ENCODE data around the gene SH2D1B.

DNA sequence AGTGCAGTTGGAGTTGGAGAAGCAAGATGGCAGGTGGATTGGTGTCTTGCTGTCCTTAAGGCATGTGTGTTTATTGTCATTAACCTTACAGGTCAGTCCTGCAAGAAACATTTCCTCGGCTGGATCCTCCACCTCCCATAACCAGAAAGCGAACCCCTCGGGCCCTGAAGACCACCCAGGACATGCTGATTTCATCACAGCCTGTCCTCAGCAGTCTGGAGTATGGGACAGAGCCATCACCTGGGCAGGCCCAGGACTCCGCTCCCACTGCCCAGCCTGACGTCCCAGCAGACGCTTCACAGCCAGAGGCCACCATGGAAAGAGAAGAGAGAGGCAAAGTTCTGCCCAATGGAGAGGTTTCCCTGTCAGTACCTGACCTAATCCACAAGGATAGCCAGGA is 28.8 kb downstream of the SH2D1B start:
- no peak for TF ChIP-seq YY1 (IDR thresholded peaks at IDR 0.05)
- TF ChIP-seq, protein P1, sequence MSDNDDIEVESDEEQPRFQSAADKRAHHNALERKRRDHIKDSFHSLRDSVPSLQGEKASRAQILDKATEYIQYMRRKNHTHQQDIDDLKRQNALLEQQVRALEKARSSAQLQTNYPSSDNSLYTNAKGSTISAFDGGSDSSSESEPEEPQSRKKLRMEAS (IDR thresholded peaks at IDR 0.05): no peak
- TF ChIP-seq, protein P2, sequence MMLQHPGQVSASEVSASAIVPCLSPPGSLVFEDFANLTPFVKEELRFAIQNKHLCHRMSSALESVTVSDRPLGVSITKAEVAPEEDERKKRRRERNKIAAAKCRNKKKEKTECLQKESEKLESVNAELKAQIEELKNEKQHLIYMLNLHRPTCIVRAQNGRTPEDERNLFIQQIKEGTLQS (IDR thresholded peaks at IDR 0.05): no peak
- TF ChIP-seq, protein P3, sequence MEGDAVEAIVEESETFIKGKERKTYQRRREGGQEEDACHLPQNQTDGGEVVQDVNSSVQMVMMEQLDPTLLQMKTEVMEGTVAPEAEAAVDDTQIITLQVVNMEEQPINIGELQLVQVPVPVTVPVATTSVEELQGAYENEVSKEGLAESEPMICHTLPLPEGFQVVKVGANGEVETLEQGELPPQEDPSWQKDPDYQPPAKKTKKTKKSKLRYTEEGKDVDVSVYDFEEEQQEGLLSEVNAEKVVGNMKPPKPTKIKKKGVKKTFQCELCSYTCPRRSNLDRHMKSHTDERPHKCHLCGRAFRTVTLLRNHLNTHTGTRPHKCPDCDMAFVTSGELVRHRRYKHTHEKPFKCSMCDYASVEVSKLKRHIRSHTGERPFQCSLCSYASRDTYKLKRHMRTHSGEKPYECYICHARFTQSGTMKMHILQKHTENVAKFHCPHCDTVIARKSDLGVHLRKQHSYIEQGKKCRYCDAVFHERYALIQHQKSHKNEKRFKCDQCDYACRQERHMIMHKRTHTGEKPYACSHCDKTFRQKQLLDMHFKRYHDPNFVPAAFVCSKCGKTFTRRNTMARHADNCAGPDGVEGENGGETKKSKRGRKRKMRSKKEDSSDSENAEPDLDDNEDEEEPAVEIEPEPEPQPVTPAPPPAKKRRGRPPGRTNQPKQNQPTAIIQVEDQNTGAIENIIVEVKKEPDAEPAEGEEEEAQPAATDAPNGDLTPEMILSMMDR (IDR thresholded peaks at IDR 0.05; ENCODE audit: low read depth, low read length, missing input control): no peak
